Nephron progenitor cell (in vitro differentiated cells): ENCODE data around the gene IFFO2.

Source experiments
- DNase-seq: peaks from one replicate; pipeline ENCODE4 v3.0.0; 2021
- H3K27ac Mint-ChIP-seq: 2 replicates; pipeline ENCODE4 v1.8.0; 2021; ENCODE audit warnings: mild to moderate bottlenecking, moderate library complexity, mixed read lengths
- H3K27me3 Mint-ChIP-seq: 2 replicates; pipeline ENCODE4 v1.8.0; 2021; ENCODE audit warnings: mild to moderate bottlenecking, low read depth, mixed read lengths; ENCODE audit not compliant: poor library complexity
- H3K36me3 Mint-ChIP-seq: 2 replicates; pipeline ENCODE4 v1.8.0; 2021; ENCODE audit warnings: low read depth, mixed read lengths
- H3K4me1 Mint-ChIP-seq: 2 replicates; pipeline ENCODE4 v1.8.0; 2021; ENCODE audit warnings: mixed read lengths
- H3K4me3 Mint-ChIP-seq: 2 replicates; pipeline ENCODE4 v1.8.0; 2021; ENCODE audit warnings: mild to moderate bottlenecking, moderate library complexity, mixed read lengths
- H3K9me3 Mint-ChIP-seq: 2 replicates; pipeline ENCODE4 v1.8.0; 2021; ENCODE audit warnings: mild to moderate bottlenecking, moderate library complexity, mixed read lengths
- CTCF ChIP-seq: fragments of 200-600 bp; sonication (generic); IDR thresholded peaks from 2 replicates; pipeline ENCODE4 v1.5.0; 2021; ENCODE audit warnings: antibody characterized with exemption

IFFO2 gene

GRCh38 chr1:18918417-18918816 lies 38.1 kb downstream of the IFFO2 start:
- H3K4me3 Mint-ChIP-seq, result peak overlapping the region; percentile 65
- no peak overlapping the region for H3K27ac Mint-ChIP-seq
- H3K9me3 Mint-ChIP-seq, result no peaks in the 10 kb centered on the region
- H3K36me3 Mint-ChIP-seq, result no peaks in the 10 kb centered on the region
- DNase-seq, result no peak
- TF ChIP-seq CTCF, result no peak
- peaks cover 73% of the 10 kb centered on the region for H3K4me1 Mint-ChIP-seq
- H3K27me3 Mint-ChIP-seq, result no peaks in the 10 kb centered on the region

- TF ChIP-seq CTCF, result no peak
- no peaks in the 10 kb centered on the region for H3K9me3 Mint-ChIP-seq
- H3K4me1 Mint-ChIP-seq, result peaks cover 66% of the 10 kb centered on the region
- no peak overlapping the region for H3K27ac Mint-ChIP-seq
- no peak overlapping the region for H3K4me3 Mint-ChIP-seq
- no peaks in the 10 kb centered on the region for H3K27me3 Mint-ChIP-seq
- no peaks in the 10 kb centered on the region for H3K36me3 Mint-ChIP-seq
- DNase-seq, result no peak
These were observed 39.2 kb downstream of the IFFO2 start for GRCh38 chr1:18917071-18917799.

GRCh38 chr1:18915341-18915740 lies 41.1 kb downstream of the IFFO2 start:
- TF ChIP-seq CTCF, result no peak

GRCh38 chr1:18913065-18913835 lies 43.2 kb downstream of the IFFO2 start:
- peak; percentile 89 for DNase-seq
- Mint-ChIP-seq H3K27ac (no peak overlapping the region), H3K27me3 (peaks cover 3% of the 10 kb centered on the region), H3K4me3 (no peak overlapping the region), H3K36me3 (peaks cover 10% of the 10 kb centered on the region), H3K4me1 (peaks cover 40% of the 10 kb centered on the region), H3K9me3 (no peaks in the 10 kb centered on the region)
- peak; percentile 95 for TF ChIP-seq CTCF

More at GRCh38 chr1:18915341-18915740, 41.1 kb downstream of the IFFO2 start:
- no peaks in the 10 kb centered on the region for H3K9me3 Mint-ChIP-seq
- peaks cover 9% of the 10 kb centered on the region for H3K36me3 Mint-ChIP-seq
- peaks cover 3% of the 10 kb centered on the region for H3K27me3 Mint-ChIP-seq
- DNase-seq, result no peak
- H3K4me1 Mint-ChIP-seq, result peaks cover 56% of the 10 kb centered on the region
- H3K27ac Mint-ChIP-seq, result no peak overlapping the region
- H3K4me3 Mint-ChIP-seq, result no peak overlapping the region

GRCh38 chr1:18912550-18912949 lies 43.9 kb downstream of the IFFO2 start:
- Mint-ChIP-seq H3K4me3 (no peak overlapping the region), H3K9me3 (no peaks in the 10 kb centered on the region), H3K27ac (no peak overlapping the region), H3K27me3 (peaks cover 3% of the 10 kb centered on the region), H3K4me1 (peaks cover 41% of the 10 kb centered on the region), H3K36me3 (peaks cover 13% of the 10 kb centered on the region)
- DNase-seq, result no peak
- TF ChIP-seq CTCF, result no peak
